Adrenal gland (tissue), 9 donors: Measurements from ENCODE around the gene KRABD2.
A peak's percentile ranks its signal among the peaks of the same experiment; 100 is the strongest.

Source experiments
- DNase-seq, 7 donors: peaks; one replicate each; pipeline ENCODE4 v3.0.0-alpha.2; 2019 to 2020
- H3K27ac ChIP-seq, 5 donors: fragments of 200-600 bp; sonication (generic) in 4 of 5; 1 replicate in 3 of 5; 2 replicates in 2 of 5; pipeline versions ENCODE4 v1.5.1 to v1.8.0; 2016 to 2020; ENCODE audit warnings: mild to moderate bottlenecking in 1 of 5
- H3K27me3 ChIP-seq: fragments of 200-600 bp; 2 replicates; pipeline ENCODE4 v1.8.0; 2021
- H3K36me3 ChIP-seq, 2 donors: fragments of 200-600 bp; replicated peaks in 1 of 2; 1 replicate in 1 of 2; 2 replicates in 1 of 2; pipeline versions ENCODE4 v1.5.1 to v1.8.0; 2018 to 2022
- H3K4me1 ChIP-seq, 2 donors: fragments of 200-600 bp; replicated peaks in 1 of 2; 1 replicate in 1 of 2; 2 replicates in 1 of 2; pipeline versions ENCODE4 v1.5.1 to v1.8.0; 2018 to 2021
- H3K4me3 ChIP-seq, 4 donors: fragments of 200-600 bp; sonication (generic) in 3 of 4; one replicate each; pipeline ENCODE4 v1.5.1; 2016 to 2018
- H3K9me3 ChIP-seq, 3 donors: fragments of 200-600 bp; sonication (generic) in 1 of 3; replicated peaks in 1 of 3; 1 replicate in 2 of 3; 2 replicates in 1 of 3; pipeline versions ENCODE4 v1.5.1 to v1.8.0; 2016 to 2021
- POLR2A ChIP-seq, 2 donors: fragments of 450-650 bp; IDR thresholded peaks; one replicate each; pipeline ENCODE4 v1.6.1; 2017; ENCODE audit warnings: antibody characterized with exemption in 2 of 2, mild to moderate bottlenecking in 2 of 2, moderate library complexity in 1 of 2
- WGBS, 4 donors: extraction: QIAGEN DNeasy Blood & Tissue Kit in 2 of 4; methylation state at CpG; one replicate each; pipeline versions ENCODE4 v1.1.5 to v1.1.7; 2013 to 2017; 5-methylcytosine and 5-hydroxymethylcytosine counted together
- intact Hi-C, 2 donors: fragments of 100-400 bp; cut with DNase I; formaldehyde crosslinking; loops; one replicate each; pipeline versions ENCODE4 v1.14.1 to v1.15.0; 2022 to 2023
- TF ChIP-seq, protein P1 (sequence below), 6 experiments: fragments of 450-650 bp in 4 of 6; fragments of 200-600 bp in 2 of 6; sonication (generic) in 1 of 6; IDR thresholded peaks; 1 replicate in 5 of 6; 2 replicates in 1 of 6; pipeline versions ENCODE4 v1.5.1 to v1.8.0; 2016 to 2021; ENCODE audit warnings: antibody characterized with exemption in 6 of 6, mild to moderate bottlenecking in 2 of 6, moderate library complexity in 1 of 6
- donor health status: healthy with polysubstance abuse.
- donor health status: Bipolar disorder and iron deficiency.
- donor health status: DM: yes; HTN: yes; CAD: no.
- donor health status: DM: no; HTN: no; CAD: no.
- donor health status: DM: no; HTN: no; CAD: no.

KRABD2 gene

DNA sequence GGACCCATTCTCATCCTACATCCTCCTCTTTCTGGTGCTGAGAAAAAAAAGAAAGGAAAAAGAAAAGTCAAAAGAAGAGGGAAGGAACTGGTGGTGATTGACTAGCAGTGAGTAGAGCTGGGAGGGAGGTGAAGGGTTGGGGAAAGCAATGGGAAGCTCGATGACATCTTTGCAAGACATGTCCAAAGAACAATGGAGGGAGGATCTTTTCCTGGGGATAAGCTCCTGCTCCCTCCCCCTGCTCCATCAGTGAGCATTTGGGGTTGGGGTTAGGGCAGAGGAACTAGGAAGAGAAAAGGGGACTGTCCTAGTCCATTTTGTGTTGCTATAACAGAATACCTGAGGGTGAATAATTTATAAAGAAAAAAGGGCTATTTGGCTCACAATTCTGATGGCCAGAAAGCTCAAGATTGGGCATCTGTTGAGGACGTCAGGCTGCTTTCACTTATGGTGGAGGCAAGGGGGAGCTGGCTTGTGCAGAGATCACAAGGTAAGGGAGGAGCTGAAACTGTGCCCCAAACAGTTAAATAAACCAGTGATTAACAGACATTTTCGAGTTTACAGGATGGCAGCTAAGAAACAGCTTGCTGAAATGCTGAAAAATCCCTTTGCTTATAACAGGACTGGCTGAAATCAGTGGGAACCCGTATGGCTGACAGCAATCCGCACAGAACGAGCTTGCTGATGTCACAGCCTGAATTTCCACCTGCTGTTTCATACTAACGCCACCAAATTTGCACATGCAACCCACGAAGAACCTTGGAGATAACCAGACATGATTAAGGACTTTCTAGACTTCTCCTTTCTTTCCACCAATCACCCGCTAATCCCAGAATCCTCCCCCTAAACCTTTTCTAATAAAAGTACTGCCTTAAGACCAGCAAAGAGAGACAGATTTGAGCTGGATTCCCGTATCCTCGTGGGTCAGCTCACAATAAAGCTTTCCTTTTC lies 38.4 kb downstream of the KRABD2 start:
- H3K27me3 ChIP-seq: no peaks in the 10 kb centered on the region
- H3K27ac ChIP-seq: no peak overlapping the region
- 26 to 30% (median 27%) methylated on average over 11 of the region's 11 CpGs for WGBS, 4 donors
- peak in 4 of 7 donors; percentile 31 to 64 (median 57) for DNase-seq
- intact Hi-C loops: no loop called here
- no peaks in the 10 kb centered on the region for H3K36me3 ChIP-seq
- no peaks in the 10 kb centered on the region for H3K9me3 ChIP-seq
- TF ChIP-seq POLR2A (IDR thresholded peaks at IDR 0.05): no peak
- TF ChIP-seq, protein P1, sequence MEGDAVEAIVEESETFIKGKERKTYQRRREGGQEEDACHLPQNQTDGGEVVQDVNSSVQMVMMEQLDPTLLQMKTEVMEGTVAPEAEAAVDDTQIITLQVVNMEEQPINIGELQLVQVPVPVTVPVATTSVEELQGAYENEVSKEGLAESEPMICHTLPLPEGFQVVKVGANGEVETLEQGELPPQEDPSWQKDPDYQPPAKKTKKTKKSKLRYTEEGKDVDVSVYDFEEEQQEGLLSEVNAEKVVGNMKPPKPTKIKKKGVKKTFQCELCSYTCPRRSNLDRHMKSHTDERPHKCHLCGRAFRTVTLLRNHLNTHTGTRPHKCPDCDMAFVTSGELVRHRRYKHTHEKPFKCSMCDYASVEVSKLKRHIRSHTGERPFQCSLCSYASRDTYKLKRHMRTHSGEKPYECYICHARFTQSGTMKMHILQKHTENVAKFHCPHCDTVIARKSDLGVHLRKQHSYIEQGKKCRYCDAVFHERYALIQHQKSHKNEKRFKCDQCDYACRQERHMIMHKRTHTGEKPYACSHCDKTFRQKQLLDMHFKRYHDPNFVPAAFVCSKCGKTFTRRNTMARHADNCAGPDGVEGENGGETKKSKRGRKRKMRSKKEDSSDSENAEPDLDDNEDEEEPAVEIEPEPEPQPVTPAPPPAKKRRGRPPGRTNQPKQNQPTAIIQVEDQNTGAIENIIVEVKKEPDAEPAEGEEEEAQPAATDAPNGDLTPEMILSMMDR (IDR thresholded peaks at IDR 0.05): no peak
- no peak overlapping the region for H3K4me3 ChIP-seq
- H3K4me1 ChIP-seq: peaks cover 0 to 11% of the 10 kb centered on the region in 2 donors

DNA sequence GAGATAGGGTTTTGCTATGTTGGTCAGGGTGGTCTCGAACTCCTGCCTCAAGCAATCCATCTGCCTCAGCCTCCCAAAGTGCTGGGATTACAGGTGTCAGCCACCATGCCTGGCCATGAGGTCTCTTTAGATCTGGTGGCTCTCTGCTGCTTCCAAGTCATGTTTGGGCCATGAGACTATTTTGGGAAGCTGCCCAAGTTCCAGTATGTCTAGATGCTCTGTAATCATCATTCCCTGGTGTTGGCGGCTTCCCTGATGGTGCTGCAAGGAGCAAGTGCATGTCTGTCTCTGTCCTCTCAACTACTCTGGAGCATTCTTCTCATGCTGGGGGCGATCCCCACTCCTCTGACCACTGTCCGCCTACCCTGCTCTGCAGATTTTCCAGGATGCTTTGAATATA lies 43.2 kb downstream of the KRABD2 start:
- Histone ChIP-seq H3K27me3 (no peaks in the 10 kb centered on the region), H3K4me3 (no peak overlapping the region), H3K27ac (no peak overlapping the region), H3K9me3 (no peaks in the 10 kb centered on the region), H3K4me1 (peaks cover 0 to 6% of the 10 kb centered on the region in 2 donors), H3K36me3 (no peaks in the 10 kb centered on the region)
- no peak for TF ChIP-seq POLR2A (IDR thresholded peaks at IDR 0.05)
- TF ChIP-seq, protein P1 (IDR thresholded peaks at IDR 0.05): no peak
- 80 to 94% (median 88%) methylated on average over 3 to 4 of the region's 4 CpGs for WGBS, 4 donors
- no peak for DNase-seq
- intact Hi-C loops: no loop called here

DNA sequence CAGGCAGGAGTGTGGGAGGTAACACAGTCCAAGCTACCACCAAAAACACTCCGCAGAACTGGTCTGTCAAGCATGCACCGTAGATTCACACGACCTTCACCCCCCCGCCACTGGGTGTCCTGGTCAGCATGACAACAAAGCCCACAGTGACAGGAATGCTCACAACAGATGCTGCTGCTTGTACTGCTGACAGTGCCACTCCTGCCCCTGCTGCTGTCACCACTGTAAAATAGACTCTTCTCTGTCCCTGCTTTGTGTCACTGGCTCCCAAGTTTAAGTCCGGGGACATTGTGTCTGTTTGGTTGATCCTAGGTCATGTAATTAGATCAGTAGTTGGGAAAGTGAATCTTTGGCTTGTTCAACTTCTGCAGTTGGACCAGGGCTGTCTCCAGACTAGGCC lies 43.8 kb downstream of the KRABD2 start:
- TF ChIP-seq, protein P1 (IDR thresholded peaks at IDR 0.05): no peak
- TF ChIP-seq POLR2A (IDR thresholded peaks at IDR 0.05): no peak
- DNase-seq: peak in 3 of 7 donors; percentile 32 to 65 (median 43)
- no peaks in the 10 kb centered on the region for H3K4me1 ChIP-seq
- H3K36me3 ChIP-seq: no peaks in the 10 kb centered on the region
- no peak overlapping the region for H3K27ac ChIP-seq
- intact Hi-C loops: no loop called here
- H3K4me3 ChIP-seq: no peak overlapping the region
- no peaks in the 10 kb centered on the region for H3K27me3 ChIP-seq
- WGBS, 4 donors: 38 to 56% (median 48%) methylated on average over 5 of the region's 5 CpGs
- no peaks in the 10 kb centered on the region for H3K9me3 ChIP-seq

DNA sequence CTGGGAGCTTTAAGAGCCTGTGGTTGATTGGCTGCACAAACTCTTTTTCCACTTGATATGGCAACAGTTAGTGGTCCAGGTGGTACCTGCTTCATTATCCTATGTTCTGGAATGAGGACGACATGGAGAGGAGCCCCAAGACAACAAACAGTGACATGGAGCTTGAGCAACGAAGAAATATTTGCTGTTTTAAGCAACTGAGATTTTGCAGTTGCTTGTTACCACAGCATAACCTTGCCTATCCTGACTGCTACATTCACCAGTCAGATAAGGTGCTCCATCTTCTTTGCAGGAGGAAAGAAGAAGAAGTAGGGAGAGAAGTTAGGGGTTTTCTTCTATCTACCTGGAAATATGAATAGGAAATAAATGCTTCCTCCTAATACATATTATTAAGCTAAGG lies 44.4 kb downstream of the KRABD2 start:
- WGBS, 4 donors: 81 to 92% (median 88%) methylated on average over 2 of the region's 2 CpGs
- Histone ChIP-seq H3K36me3 (no peaks in the 10 kb centered on the region), H3K4me1 (peaks cover 3 to 5% of the 10 kb centered on the region in 2 donors), H3K27ac (no peak overlapping the region), H3K9me3 (no peaks in the 10 kb centered on the region), H3K27me3 (no peaks in the 10 kb centered on the region), H3K4me3 (no peak overlapping the region)
- no peak for DNase-seq
- TF ChIP-seq POLR2A (IDR thresholded peaks at IDR 0.05): no peak
- TF ChIP-seq, protein P1 (IDR thresholded peaks at IDR 0.05): no peak
- intact Hi-C loops: no loop called here
